SK-N-MC (cell line): ENCODE results near the gene ARHGAP29.

Experiments
- EZH2 ChIP-seq: fragments of 200-600 bp; sonication (generic); IDR thresholded peaks from one replicate; pipeline ENCODE4 v1.6.1; 2017; ENCODE audit warnings: antibody characterized with exemption
- FOXP2 ChIP-seq: optimal IDR thresholded peaks from 2 replicates; pipeline ENCODE3; 2011; ENCODE audit warnings: mild to moderate bottlenecking, moderate library complexity; ENCODE audit not compliant: insufficient read depth; ENCODE audit errors: extremely low read length, control extremely low read depth
- POLR2AphosphoS5 ChIP-seq: IDR thresholded peaks from 2 replicates; pipeline ENCODE4 v1.6.1; 2012; ENCODE audit warnings: mild to moderate bottlenecking, low read depth, low read length, borderline replicate concordance

DNA sequence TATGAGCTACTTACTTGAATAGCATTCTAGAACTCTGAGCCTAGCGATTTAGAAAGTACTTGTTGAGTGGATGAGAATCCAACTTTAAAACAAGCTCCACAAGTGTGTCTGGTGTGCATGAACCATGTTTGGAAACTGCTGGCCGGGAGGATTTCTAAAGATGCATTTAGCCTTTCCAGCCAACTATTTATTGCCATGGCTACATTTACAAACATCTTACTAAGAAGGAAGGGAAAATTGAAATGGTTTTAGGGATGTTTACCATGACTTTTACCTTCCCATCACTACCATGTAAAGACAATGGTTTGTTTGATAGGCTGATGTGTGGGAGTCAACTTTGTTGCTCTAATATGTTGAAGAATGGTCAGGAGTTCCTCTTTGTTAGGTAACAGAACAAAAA lies 37.7 kb upstream of the ARHGAP29 start:
- TF ChIP-seq EZH2: no peak
- no peak for TF ChIP-seq POLR2AphosphoS5
- no peak for TF ChIP-seq FOXP2
